Dermis blood vessel endothelial cell (primary cell): Measurements from ENCODE around the gene KYAT1. TPM values are rescaled to one million over a fixed set of nuclear protein-coding genes. Genes with fewer than 3 reads are reported as not detected.
"Not testable (repeated sequence)": the region's sequence is repeated elsewhere in the genome, so short reads cannot be mapped to it uniquely, and the experiment has no call there.

ENCODE experiments used
- DNase-seq: peaks from one replicate; pipeline ENCODE4 v3.0.0; 2010
- total RNA-seq: library from RNA; depleted of rRNA; stranded (reverse); fragments of >200 nt; gene quantifications from 2 replicates; pipeline ENCODE4 v1.2.3, GENCODE V29; 2014

Gene KYAT1
- total RNA-seq, 1 donor from 2014 or later: 5.3 TPM

DNA sequence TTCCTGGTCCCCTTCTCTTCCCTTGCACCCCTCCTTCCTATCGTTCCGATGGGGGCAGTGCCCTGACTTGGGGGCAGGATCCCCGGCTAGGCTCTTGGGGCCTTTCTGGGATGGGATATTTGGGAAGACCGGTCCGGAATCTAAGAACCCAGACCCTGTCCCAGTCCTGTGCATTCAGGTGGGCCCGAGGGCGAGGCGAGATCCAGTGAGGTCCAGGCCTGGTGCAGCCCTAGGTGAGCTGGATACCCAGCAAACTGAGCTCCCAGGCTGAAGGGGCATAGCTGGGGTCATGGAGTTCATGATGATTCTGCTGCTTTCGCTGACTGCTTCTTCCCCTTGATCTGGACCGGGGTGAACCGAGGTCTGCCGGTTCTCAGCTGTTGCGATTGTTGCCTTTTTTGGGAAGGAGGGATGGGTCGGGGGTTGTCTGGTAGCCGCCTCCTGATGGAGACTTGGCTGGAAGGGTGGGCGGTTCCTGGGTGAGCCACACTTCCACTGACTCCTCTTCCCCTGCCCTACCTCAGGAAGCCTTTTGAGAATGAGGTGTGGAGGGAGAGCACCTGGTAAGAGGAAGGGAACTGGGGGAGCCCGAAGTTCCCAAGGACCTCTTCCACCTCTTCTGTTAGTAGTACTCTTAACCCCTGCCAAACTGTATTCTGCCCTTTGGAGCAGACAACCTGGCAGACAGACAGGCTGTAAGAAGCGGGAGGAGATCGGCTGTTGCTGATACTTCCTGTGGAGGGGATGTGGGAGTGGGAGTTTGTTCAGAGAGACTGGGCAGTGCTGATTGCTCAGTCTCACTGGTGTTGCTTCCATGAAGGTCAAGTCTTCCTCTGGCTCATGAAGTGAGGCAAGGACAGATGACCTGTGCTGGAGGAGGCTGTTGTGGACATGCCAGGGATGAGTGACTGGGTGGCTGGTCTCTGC, 1.2 kb upstream of the KYAT1 start:
- DNase-seq: peak; percentile 58

DNA sequence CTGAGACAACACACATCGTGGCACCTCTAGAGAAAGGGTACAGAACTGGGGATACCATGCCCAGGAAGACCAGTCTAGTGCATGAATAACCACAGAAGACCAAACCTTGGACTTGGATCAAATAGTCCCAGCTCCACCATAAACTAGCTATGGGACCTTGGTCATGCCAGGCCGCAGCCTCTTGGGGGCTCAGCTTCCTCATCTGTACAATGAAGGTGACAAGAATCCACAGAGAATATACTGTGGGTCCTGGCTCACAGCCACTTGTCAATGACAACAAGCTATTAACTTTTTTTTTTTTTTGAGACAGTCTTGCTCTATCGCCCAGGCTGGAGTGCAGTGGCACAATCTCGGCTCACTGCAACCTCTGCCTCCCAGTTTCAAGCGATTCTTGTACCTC, 3.9 kb downstream of the KYAT1 start:
- DNase-seq: no peak

DNA sequence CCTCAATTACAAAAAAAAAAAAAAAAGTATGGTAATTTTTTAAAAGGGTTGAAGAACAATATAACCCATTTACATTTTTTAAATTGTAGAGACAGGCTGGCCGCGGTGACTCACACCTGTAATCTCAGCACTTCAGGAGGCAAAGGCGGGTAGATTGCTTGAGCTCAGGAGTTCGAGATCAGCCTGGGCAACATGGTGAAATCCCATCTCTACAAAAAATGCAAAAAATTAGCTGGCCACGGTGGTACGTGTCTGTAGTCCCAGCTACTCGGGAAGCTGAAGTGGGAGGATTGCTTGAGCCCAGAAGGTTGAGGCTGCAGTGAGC, 10.8 kb downstream of the KYAT1 start:
- DNase-seq: not testable (repeated sequence)

GRCh38 chr9:128870128-128870940, 11.4 kb downstream of the KYAT1 start:
- no peak for DNase-seq

- peak; percentile 85 for DNase-seq
Measured at GRCh38 chr9:128863647-128864046, 18.1 kb downstream of the KYAT1 start.

DNA sequence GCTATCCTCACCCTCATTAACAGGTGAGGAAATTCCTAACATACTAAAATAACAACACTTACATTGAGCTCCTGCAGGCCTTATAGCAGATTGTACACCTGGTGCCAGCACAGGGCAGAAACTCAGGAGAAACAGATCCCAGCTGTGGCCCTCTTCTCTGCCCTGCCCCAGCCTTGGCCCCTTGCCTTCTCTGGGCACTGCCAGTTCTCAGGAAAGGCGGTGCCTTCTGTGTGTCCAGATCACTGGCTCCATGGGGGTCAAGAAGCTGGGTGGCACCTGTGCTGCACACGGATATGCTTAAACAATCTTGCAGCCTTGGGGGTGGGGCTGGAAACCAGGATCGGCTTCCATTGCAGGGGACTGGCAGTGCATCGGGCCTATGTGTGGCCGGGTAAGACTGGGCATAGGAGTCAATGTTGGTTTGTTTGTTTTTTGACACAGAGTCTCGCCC, 19.3 kb downstream of the KYAT1 start:
- no peak for DNase-seq

GRCh38 chr9:128861501-128861900, 20.2 kb downstream of the KYAT1 start:
- DNase-seq: no peak

GRCh38 chr9:128860937-128861336, 20.8 kb downstream of the KYAT1 start:
- no peak for DNase-seq

GRCh38 chr9:128858476-128858875, 23.3 kb downstream of the KYAT1 start:
- DNase-seq: not testable (repeated sequence)

GRCh38 chr9:128854454-128854853, 27.3 kb downstream of the KYAT1 start:
- not testable (repeated sequence) for DNase-seq

- not testable (repeated sequence) for DNase-seq
Measured at GRCh38 chr9:128852646-128853045, 29.1 kb downstream of the KYAT1 start.

- peak; percentile 66 for DNase-seq
Measured at GRCh38 chr9:128851779-128852600, 29.8 kb downstream of the KYAT1 start.

DNA sequence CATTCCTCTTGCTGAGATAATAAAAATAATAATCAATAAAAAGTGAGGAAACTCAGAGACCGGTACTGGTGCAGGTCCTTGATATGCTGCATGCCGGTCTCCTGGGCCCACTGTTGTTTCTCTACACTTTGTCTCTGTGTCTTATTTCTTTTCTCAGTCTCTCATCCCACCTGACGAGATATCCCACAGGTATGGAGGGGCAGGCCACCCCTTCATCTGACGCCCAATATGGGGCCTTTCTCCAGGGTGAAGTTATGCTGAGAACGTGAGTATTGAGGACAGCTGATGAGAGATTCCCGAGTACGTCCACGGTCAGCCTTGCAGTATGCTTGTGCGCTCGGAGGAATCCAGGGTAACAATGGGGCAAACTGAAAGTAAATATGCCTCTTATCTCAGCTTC, 30.7 kb downstream of the KYAT1 start:
- DNase-seq: not testable (repeated sequence)

GRCh38 chr9:128847803-128848202, 33.9 kb downstream of the KYAT1 start:
- DNase-seq: no peak

DNA sequence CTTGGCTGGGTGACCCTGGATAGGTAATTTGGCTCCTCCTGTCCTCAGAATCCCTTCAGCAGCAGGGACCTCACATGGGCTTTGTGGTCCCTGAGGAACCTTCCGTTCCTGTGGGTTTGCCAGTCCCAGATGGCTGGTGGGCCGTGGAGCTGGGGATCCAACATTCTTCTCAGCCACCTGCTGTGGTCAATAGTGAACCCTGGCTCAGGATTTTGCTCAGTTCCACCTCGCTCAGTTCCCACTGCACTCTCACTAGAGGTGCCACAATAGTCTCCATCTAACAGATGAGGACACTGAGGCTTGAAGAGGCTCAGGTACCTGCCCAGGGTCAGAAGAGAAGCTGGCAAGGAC, 35.1 kb downstream of the KYAT1 start:
- no peak for DNase-seq

DNA sequence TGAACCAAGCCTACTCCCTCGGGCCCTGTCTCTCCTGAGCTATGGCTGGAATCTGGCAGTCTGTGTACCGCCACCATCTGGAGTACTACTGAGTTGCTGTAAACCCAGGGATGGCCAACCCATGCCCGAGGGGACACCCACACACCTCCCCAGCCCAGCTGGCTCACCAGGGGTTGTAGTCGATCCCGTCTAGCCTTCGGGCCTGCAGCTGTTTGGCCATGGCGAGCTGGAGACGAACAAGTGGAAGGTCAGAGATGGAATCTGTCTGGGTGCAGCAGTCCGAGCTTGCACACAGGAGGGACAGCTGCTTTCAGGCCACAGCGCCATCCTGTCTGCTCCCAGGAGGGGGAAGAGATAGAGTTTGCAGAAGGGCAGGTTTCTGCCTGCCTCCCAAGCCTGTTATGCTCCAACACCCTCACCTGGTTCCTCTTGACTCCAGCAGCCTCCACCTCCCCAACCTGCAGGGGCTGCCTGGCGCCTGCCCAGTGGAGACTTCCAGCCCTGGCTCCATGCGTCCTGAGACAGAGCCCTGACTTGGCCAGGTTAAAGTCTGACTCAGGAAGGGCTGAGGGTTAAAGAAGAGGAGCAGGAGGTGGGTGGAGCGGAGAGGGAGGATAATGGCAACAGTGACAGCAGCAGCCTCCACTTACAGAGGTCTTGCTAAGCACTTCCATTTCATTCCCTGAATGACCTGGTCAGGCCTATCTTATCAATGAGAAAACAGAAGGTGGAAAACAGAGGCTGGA, 36.4 kb downstream of the KYAT1 start:
- DNase-seq: no peak

- DNase-seq: not testable (repeated sequence)
Measured at GRCh38 chr9:128843171-128843570, 38.6 kb downstream of the KYAT1 start.

- no peak for DNase-seq
Measured at GRCh38 chr9:128841694-128842492, 39.9 kb downstream of the KYAT1 start.

- DNase-seq: no peak
Measured at GRCh38 chr9:128840524-128840923, 41.2 kb downstream of the KYAT1 start.

GRCh38 chr9:128838338-128838737, 43.4 kb downstream of the KYAT1 start:
- no peak for DNase-seq

GRCh38 chr9:128836509-128837145, 45.1 kb downstream of the KYAT1 start:
- no peak for DNase-seq
